NCI-H1092 (cell line): ENCODE data around the gene OR9Q1.

Source experiments
- DNase-seq: peaks from one replicate; lab custom pipeline; 2025; lab: John Stamatoyannopoulos, UW

The OR9Q1 gene

DNA sequence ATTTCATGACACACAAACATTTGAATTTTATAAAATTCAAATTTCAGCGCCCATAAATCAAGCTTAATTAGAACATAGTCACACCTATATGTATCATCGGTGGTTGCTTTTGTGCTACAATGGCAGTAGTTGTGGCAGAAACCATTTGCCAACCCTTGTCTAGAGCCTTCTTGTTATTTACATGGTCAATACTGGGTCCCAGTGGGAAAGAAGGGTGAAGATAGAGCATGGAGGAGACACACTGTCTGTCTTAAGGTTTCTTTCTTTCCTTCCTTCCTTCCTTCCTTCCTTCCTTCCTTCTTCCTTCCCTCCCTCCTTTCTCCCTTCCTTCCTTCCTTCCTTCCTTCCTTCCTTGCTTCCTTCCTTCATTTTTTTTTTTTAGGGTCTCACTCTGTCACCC lies 10.8 kb downstream of the OR9Q1 start:
- no peak for DNase-seq

- DNase-seq = no peak
Measured at GRCh38 chr11:58039589-58039988, 15.9 kb downstream of the OR9Q1 start.

DNA sequence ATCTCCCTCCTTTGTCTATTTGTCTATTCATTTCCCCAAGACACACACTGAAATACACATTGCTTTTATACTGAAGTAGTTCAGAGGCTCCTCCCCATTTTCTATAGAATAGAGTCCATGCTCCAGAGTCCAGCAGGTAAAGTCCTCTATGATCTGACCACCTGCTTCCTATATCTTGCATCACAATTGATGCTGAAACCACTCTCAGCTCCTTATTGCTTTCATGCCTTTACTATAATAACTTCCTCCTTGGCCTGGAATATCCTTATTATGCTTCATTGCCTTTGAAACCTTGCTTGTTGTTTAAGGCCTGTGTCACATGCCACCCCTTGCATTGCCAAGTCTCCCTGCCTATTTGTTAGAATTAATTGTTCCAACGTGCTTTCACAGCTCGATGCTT lies 19.7 kb downstream of the OR9Q1 start:
- DNase-seq = no peak

- DNase-seq = no peak
Measured at GRCh38 chr11:58046231-58046630, 22.6 kb downstream of the OR9Q1 start.

DNA sequence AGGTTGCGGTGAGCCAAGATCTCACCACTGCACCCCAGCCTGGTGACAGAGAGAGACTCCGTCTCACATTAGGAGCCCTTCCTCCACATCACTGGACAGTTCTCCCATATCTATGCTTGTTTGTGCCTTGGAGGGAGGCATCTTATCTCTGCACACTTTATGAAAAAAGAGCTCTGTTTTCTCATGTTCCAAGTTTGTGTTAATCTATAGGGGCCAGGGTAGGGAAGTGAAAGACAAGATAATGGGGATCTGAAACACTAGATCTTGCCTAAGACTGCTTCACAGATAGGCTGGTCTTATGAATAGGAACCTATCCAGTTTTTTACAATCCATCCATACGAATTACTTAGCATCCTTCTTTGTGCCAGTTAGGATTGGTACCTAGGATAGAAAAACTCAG lies 24.1 kb downstream of the OR9Q1 start:
- no peak for DNase-seq

- DNase-seq = no peak
Measured at GRCh38 chr11:58055806-58056401, 32.2 kb downstream of the OR9Q1 start.

- no peak for DNase-seq
Measured at GRCh38 chr11:58057481-58057880, 33.8 kb downstream of the OR9Q1 start.

DNA sequence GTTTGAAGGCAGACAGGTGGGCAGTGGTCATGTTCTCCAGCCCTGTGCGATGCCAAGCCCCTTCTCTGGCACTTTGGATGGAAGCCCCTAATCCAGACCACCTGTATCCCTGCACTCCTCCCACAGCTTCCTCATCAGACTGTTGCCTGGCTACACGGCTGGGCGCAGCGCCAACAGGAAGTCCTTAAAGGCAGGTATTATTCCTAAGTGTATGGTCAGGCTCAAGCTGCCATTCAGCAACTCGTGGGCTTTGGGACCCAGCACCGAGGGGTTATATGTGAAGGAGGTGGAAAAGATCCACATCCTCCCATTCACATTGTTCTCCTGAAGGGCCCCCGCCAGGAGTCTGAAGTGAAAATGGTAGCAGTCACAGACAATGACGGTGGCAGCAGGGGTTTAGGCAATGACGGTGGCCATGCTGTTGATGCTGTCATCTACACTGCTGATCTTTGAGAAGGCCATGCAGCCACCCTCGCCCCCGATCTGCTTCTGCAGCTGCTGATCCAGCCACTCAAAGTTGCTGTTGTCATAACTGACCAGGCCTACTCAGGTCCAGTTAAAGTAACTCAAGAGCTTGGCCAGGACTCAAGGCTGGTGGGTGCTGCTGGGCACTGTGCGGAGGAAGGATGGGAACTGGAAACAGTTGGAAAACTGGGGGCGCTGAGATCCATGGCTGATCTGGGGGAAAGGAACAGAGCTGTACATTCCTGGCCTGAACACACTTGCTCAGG lies 34.8 kb downstream of the OR9Q1 start:
- DNase-seq = peak; percentile 97

DNA sequence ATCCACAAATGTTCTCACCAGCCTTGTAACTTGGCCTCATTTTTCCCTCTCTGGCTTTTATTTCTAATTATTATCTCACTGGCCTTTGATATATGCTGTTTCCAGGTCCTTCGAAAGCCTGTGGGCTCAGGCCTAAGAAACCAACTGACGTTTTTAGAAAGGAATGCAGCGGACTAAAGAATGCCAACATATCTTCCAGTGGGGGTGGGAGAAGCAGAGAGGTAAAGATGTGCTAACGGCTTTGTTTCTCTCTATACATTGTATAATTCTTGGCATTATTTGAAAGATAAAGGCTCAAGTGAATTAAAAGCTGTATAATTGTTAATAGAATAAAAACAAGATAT lies 35.3 kb downstream of the OR9Q1 start:
- DNase-seq = no peak

- DNase-seq = no peak
Measured at GRCh38 chr11:58060535-58060934, 36.9 kb downstream of the OR9Q1 start.

DNA sequence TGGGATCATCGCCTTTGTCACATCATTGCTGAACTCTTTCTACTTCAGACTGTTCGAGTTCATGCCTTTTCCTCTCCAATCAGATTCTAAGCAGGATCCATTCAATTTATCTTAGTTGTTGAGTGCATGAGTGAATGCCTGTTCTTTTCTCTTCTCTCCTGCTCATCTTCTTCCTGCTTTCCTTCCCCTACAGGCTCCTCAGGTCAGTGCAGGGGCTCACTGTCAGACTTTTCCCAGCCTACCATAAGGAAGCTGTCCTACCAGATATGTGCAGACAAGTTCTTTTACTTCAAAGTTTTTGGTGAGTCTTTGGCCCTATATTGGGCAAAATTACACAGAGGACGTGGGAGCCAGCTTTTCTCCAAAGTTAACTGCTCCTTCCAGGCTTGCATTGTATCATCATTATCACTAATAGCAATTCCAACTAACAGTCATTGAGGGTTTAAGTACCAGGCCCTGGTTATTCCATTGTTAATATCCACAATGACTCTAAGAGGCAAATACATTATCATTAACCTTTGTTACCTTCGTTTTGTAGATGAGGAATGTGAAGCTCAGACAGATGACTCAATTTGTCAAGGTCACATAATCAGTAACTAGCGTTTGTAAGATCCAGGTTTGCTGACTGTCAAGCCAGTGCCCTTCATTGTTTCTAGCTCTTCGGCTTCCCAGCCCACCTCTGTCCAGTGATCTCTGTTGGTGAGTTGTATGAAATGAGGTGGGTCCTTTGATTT lies 37.4 kb downstream of the OR9Q1 start:
- no peak for DNase-seq

- no peak for DNase-seq
Measured at GRCh38 chr11:58061813-58062212, 38.1 kb downstream of the OR9Q1 start.

- DNase-seq = no peak
Measured at GRCh38 chr11:58067685-58068084, 44.0 kb downstream of the OR9Q1 start.

- DNase-seq = no peak
Measured at GRCh38 chr11:58068655-58069054, 45.0 kb downstream of the OR9Q1 start.

DNA sequence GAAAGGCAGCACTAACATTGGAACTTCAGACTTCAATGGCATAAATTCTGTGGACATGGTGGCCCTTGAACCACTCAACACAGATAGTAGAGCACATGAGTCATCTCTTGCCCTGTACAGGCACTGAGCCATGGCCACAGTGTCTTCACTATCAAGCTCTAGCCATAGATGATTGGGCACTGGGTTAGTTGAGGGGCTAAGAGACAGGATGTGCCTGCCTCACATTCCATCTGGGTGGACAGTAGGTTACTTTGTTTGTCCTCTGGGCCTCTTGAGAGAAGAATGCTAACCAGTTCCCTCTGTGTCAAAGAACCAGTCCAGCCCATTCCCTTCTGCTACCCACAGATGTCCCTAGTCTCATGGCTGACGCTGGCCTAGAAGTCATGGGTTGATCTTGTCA lies 46.9 kb downstream of the OR9Q1 start:
- DNase-seq = no peak

- no peak for DNase-seq
Measured at GRCh38 chr11:58075781-58076180, 52.1 kb downstream of the OR9Q1 start.

DNA sequence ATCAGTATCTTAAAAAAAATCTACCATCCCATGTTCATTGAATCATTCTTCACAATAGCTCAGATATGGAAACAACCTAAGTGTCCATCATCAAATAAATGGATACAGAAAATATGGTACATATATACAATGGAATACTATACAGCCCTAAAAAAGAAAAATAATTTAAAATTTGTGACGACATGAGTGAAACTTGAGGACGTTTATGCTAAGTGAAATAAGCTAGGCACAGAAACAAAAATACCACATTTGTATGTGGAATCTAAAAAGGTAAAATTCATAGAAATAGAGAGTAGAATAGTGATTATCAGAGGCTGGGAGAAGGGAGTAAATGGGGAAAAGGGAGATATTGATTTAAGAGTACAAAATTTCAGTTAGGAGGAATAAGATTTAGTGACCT lies 62.8 kb downstream of the OR9Q1 start:
- no peak for DNase-seq

GRCh38 chr11:58097437-58097836 lies 73.8 kb downstream of the OR9Q1 start:
- no peak for DNase-seq

DNA sequence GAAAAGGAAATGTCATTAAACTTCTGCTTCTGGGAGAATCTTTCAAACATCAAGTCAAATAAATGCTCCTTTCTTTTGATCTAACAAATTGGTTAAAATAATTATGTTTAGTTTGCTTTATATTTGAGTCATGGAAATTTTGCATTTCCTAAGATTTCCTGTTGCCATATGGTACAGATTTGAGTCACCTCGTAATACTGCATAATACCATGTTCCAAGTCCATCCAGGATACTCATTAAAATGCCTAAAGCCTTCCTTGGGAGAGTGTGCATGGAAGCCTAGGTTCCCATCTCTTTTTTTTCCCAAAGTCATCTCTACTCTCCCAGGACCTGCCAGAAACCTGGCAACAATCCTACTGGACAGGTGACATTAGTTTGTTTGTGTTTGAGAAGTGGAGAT lies 97.4 kb downstream of the OR9Q1 start:
- no peak for DNase-seq

DNA sequence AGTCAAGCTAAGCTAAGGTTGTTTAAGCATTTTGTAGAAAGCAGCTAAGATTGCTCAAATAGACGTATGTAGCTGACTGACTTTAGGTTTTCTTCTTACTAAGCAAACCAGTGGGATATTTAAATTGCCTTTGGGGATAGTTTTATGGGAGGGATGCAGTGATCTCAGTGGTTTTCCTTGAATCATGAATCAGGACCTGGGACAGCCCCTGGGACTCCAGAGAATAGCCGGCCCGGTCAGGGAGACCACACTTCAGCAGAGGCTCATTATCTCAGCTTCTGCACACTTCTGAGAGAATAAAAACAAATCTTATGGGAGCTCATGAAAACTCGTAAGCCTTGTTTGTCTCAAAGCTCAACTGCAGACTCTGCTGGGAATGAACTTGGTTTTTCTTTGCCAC lies 101.8 kb downstream of the OR9Q1 start, which contains the start of gene OR9I1:
OR9I1 (minus strand) TSS at position 62 of the 400 bp plus-strand sequence. CDS start 6,086 bp downstream, outside the sequence.
- no peak for DNase-seq

DNA sequence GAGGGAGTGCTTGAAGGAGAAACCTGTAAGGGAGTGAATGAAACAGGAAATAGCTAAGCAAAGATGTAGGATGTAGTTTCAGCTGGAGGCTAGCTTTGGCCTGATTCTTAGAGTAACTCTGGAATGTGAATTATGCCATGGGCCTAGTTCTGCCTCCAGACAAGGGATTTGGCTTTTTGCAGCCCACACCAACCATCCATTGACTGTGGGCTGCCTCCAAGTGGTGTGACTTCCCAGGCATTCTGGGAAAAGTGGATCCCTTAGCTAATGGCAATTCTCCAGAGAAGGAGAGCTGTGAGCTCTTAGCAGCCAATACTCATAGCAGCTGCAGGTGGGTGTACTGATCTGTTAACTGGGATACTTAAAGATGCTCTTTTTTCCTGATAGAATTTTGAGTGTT lies 103.7 kb downstream of the OR9Q1 start:
- no peak for DNase-seq

DNA sequence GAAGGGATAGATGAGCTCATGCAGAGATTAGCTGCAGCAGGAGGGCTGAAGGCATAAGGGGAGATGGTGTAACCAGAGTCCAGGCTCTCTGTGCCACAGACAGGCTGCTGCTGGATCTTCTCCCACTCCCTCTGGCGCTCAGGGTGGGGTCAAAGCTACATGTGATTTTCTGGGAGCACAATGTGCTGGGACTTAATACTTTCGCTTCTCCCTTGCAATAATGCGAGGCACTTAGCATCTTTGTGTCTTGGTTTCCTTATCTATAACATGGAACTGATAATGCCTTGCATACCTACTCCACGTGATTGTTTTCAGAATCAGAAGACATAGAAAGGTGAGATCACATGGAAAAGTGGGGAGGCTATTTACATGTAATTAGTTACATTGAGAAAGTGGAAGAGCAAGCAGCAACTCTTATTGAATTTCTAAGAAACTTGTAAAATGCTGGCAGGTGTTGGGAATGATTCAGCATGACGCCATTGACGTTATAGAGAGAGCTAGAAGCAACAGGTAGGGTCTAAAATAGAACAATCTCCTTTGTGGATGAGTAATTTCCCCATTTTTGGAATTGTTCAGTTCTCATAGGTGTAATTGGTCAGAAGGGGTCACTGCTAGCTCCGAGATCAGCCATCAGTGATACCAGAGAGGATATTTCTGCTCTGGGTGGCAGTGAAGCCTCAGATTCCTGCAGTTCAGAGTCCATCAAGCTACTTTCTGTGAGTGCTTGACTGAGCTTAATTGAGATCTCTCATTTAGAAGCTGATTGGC lies 109.8 kb downstream of the OR9Q1 start:
- DNase-seq = no peak

DNA sequence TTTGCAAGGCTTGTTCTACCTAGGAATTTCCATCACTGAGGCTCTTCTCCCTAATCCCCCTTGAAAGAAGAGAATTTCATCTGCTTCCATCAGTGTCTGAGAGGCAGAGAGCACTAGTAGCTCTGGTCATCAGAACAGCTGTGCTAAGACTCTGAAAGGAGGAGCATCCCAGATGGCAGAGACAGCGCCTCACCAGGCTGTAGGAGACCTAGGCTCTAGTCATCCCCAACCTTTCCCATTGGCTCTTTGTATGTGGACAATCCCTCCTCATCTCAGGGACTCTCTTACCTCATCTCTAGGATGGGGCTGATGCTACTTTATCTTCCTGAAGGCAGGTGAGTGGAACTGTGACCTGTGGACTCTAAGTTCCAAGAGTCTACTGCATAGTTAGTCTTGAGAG lies 110.5 kb downstream of the OR9Q1 start:
- no peak for DNase-seq
